ENCODE data around the gene JHY. TPM values are rescaled to one million over a fixed set of nuclear protein-coding genes. Genes with fewer than 3 reads are reported as not detected.

Gene JHY
- total RNA-seq, 4 donors from 2014 or later: 13.4 to 17.3 (median 14.1) TPM

GRCh38 chr11:122983438-122984185 lies 101.1 kb downstream of the JHY start:
- TF ChIP-seq CTCF (IDR thresholded peaks at IDR 0.05) (no peak), EP300 (IDR thresholded peaks at IDR 0.05) (no peak), POLR2A (IDR thresholded peaks at IDR 0.05) (no peak)
- peaks cover 0 to 39% (median 3%) of the 10 kb centered on the region in 4 donors for H3K4me1 ChIP-seq
- WGBS, 2 donors: 13 to 16% methylated on average over 26 of the region's 26 CpGs
- no peaks in the 10 kb centered on the region for H3K36me3 ChIP-seq
- H3K4me3 ChIP-seq: peak overlapping the region; percentile 53 to 77 (median 63)
- DNase-seq (ENCODE audit: low spot score in 2 of 2): no peak
- peaks cover 0 to 98% of the 10 kb centered on the region in 2 donors for H3K27me3 ChIP-seq
- H3K27ac ChIP-seq: no peak overlapping the region
- H3K9me3 ChIP-seq: no peaks in the 10 kb centered on the region

- Histone ChIP-seq H3K36me3 (no peaks in the 10 kb centered on the region), H3K4me3 (peak overlapping the region; percentile 53 to 77 (median 63)), H3K27ac (no peak overlapping the region), H3K9me3 (no peaks in the 10 kb centered on the region), H3K4me1 (peaks cover 0 to 33% (median 3%) of the 10 kb centered on the region in 4 donors), H3K27me3 (peaks cover 0 to 90% of the 10 kb centered on the region in 2 donors)
- 0 to 1% methylated on average over 45 to 48 of the region's 59 CpGs for WGBS, 2 donors
- DNase-seq (ENCODE audit: low spot score in 2 of 2): no peak
- TF ChIP-seq EP300 (IDR thresholded peaks at IDR 0.05) (no peak), POLR2A (IDR thresholded peaks at IDR 0.05) (no peak), CTCF (IDR thresholded peaks at IDR 0.05) (no peak)
Observed at GRCh38 chr11:122984186-122985011, 101.8 kb downstream of the JHY start.

- no peak overlapping the region for H3K4me3 ChIP-seq
- H3K9me3 ChIP-seq: no peaks in the 10 kb centered on the region
- H3K4me1 ChIP-seq: no peaks in the 10 kb centered on the region
- H3K36me3 ChIP-seq: no peaks in the 10 kb centered on the region
- DNase-seq (ENCODE audit: low spot score in 2 of 2): no peak
- H3K27ac ChIP-seq: no peak overlapping the region
- H3K27me3 ChIP-seq: peaks cover 0 to 27% of the 10 kb centered on the region in 2 donors
- 42 to 50% methylated on average over 3 of the region's 3 CpGs for WGBS, 2 donors
- TF ChIP-seq POLR2A (IDR thresholded peaks at IDR 0.05) (no peak), CTCF (IDR thresholded peaks at IDR 0.05) (no peak)
Observed at GRCh38 chr11:122995526-122995925, 113.0 kb downstream of the JHY start.

- 35 to 46% methylated on average over 14 of the region's 14 CpGs for WGBS, 2 donors
- Histone ChIP-seq H3K4me1 (no peaks in the 10 kb centered on the region), H3K9me3 (no peaks in the 10 kb centered on the region), H3K27ac (no peak overlapping the region), H3K27me3 (peaks cover 0 to 27% of the 10 kb centered on the region in 2 donors), H3K36me3 (no peaks in the 10 kb centered on the region), H3K4me3 (no peak overlapping the region)
- TF ChIP-seq EP300 (IDR thresholded peaks at IDR 0.05) (no peak), CTCF (IDR thresholded peaks at IDR 0.05) (no peak), POLR2A (IDR thresholded peaks at IDR 0.05) (no peak)
- no peak for DNase-seq (ENCODE audit: low spot score in 2 of 2)
Observed at GRCh38 chr11:122998727-122999366, 116.3 kb downstream of the JHY start.
